AG09319 (cell line): ENCODE data around the gene RALBP1.
"Not testable (repeated sequence)": the region's sequence is repeated elsewhere in the genome, so short reads cannot be mapped to it uniquely, and the experiment has no call there.

Source experiments
- DNase-seq: peaks from one replicate; pipeline ENCODE4 v3.0.0-alpha.2; 2010; ENCODE audit warnings: low read depth; ENCODE audit errors: extremely low read depth
- TF ChIP-seq, protein P1 (sequence below): IDR thresholded peaks from 2 replicates; pipeline ENCODE4 v1.5.1; 2011; ENCODE audit warnings: low read depth, mild to moderate bottlenecking, inconsistent platforms, low read length, moderate library complexity

Gene RALBP1

DNA sequence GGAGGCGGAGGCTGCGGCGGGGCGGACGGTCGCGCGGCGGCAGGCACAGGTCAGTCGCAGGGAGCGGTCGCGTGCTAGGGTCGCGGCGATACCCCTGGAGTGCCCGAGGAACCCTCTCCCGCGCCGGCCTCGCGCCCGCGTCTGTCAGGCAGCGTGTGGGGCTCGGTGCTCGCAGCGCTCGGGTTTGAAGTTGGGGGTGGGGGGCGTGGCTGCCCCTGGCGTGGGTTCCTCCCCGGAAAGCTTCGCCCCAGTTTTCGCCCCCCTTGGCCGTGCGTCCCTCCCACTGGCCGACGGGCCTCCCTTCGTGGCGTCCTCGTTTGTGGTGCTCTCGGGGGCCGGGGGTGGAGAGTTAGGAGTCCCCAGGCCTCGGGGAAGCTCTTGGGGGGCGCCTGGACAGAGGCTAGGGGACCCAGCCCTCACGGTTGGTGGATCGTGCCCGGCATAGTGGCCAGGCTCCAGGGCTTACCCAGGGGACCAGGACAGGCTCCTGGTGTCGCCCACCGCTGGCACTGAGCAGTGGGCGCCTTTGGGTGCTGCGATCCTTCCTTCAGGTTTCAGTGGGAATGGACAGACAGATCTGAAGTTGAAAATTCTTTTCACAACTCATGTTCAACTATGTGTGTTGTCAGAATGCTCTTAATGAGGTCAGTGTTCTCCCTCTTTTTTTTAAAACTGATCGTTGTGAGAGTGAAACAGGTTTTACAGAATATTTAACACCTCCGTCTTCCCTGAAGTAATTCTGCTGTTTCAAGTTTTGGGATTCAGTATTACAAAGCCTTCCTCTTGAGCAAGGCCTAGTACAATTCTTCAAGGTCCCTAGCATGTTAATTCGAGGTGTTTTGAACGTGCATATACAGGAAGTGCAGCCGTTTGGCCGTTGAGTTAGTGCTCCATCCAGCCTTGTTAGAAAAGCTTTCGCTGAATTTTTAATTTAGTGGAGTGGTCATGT lies 604 bp downstream of the RALBP1 start:
- TF ChIP-seq, protein P1, sequence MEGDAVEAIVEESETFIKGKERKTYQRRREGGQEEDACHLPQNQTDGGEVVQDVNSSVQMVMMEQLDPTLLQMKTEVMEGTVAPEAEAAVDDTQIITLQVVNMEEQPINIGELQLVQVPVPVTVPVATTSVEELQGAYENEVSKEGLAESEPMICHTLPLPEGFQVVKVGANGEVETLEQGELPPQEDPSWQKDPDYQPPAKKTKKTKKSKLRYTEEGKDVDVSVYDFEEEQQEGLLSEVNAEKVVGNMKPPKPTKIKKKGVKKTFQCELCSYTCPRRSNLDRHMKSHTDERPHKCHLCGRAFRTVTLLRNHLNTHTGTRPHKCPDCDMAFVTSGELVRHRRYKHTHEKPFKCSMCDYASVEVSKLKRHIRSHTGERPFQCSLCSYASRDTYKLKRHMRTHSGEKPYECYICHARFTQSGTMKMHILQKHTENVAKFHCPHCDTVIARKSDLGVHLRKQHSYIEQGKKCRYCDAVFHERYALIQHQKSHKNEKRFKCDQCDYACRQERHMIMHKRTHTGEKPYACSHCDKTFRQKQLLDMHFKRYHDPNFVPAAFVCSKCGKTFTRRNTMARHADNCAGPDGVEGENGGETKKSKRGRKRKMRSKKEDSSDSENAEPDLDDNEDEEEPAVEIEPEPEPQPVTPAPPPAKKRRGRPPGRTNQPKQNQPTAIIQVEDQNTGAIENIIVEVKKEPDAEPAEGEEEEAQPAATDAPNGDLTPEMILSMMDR = no peak
- DNase-seq = no peak

- DNase-seq = not testable (repeated sequence)
Measured at GRCh38 chr18:9476949-9477348, 1.6 kb downstream of the RALBP1 start.

DNA sequence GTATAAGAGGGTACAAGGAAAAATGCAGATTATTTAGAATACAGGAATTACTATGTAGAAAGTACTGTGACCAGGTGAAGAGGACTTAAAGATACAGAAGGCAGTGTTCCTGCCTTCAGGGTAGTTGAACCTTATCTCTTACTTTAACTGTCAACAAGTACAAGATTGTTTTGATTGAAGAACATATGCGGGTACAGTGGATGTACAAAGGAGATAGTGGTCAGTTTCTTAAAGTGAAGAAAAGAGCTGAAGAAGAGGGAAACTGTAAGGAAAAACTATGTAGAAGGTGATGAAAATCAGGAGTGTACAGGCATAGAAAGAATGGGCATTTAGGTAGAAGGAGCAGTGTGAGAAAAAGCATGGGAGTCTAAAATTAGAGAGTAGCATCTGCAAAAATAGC lies 2.2 kb downstream of the RALBP1 start:
- TF ChIP-seq, protein P1 = no peak

DNA sequence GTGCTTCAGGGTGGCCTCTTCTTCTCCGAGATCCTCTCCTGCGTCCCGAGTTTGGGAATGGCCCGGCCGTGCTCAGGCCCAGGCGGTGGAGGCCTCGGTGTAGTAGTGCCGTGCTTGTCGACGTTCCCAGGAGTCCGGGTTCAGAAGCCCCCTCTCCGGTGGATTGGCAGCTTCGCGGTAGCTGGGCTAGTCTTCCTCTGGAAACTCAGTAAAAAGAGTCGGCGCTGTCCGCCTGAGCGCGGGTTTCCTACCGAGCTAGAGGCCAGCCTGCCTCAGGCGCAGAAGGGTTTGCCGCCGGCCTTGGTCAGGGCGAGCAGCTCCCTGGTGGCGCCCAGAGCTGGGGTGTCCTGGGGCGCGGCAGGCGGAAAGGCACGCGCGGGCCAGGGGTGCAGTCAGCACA lies 3.2 kb downstream of the RALBP1 start:
- DNase-seq = no peak
- TF ChIP-seq, protein P1 = no peak

More for the DNA sequence above, 2.2 kb downstream of the RALBP1 start:
- DNase-seq = no peak

DNA sequence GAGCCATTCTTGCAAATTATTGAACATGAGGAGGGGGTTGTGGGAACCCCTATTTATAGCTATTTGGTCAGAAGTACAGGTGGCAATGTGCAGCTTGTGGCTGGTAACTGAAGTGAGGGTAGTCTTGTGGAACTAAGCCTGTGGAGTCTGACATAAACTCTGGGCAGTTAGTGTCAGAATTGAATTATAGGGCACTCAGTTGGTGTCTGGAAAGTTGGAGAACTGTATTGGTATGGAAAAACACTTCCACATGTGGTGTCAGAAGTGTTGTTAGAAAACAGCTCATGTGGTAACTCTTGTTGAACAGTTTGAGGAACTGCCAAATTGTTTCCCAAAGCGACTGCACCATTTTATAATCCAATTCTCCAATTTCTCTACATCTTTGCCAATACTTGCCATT lies 7.5 kb downstream of the RALBP1 start:
- DNase-seq = no peak
- TF ChIP-seq, protein P1 = no peak

- no peak for DNase-seq
- TF ChIP-seq, protein P1 = no peak
Measured at GRCh38 chr18:9483526-9483925, 8.2 kb downstream of the RALBP1 start.

DNA sequence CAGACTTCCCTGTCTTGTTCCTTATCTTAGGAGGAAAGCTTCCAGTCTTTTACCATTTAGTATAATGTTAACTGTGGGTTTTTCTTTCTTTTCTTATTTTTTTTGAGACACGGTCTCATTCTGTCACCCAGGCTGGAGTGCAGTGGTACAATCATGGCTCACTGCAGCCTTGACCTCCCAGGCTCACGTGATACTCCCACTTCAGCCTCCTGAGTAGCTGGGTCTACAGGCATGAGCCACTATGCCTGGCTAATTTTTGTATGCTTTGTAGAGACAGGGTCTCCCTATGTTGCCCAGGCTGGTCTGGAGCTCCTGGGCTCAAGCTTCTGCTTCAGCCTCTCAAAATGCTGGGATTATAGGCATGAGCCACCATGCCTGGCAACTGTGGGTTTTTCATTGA lies 9.5 kb downstream of the RALBP1 start:
- not testable (repeated sequence) for DNase-seq

GRCh38 chr18:9488538-9488937 lies 13.2 kb downstream of the RALBP1 start:
- TF ChIP-seq, protein P1 = no peak
- no peak for DNase-seq
